Stimulated activated CD8-positive, alpha-beta memory T cell treated with anti-CD3 and anti-CD28 coated beads, Interleukin-15, amount 100 ng/mL, for 4 hours (primary cell): ENCODE measurements around the gene CAPZA1.
A peak's percentile ranks its signal among the peaks of the same experiment; 100 is the strongest.

ENCODE experiments used
- DNase-seq, 2 donors: peaks; one replicate each; pipeline ENCODE4 v3.0.0-alpha.2; 2020; ENCODE audit warnings: low read depth in 2 of 2

Gene CAPZA1

DNA sequence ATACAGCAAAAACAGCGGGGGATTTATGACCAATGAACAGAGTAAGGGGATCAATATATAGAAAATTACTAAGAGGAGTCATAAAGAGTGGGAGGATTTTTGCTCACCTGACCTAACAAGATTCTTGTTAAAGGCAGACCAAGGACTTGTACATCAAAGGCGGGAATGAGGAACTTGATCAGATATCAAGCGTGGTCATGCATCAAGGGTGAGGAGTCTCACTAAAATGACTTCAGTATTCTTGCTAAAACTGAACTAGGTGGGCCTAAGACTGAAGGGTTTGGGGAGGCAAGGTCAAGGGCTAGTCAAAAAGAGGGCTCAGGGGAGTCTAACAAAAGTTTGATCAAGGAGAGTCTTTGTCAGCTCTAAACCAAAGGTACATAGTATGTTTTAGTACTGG is 56.9 kb downstream of the CAPZA1 start:
- no peak for DNase-seq

DNA sequence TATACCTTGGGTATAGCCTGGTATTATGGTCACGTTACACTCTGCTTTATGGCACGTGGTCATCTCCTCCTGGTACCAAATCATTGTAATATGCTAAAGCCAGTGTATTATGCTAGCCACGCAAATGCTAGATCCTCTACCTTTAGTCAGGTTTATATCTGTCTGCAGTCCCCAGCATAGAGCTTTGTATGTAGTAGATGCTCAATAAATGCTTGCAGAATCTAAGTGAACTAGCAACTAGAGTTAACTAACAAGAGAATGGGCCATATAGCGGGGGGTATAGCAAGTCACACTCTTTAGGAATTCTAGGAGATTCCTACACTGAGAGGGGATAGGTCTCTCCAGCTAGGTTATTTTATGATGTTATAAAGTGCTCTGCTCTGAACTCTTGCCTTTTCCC is 57.9 kb downstream of the CAPZA1 start:
- DNase-seq, result no peak

DNA sequence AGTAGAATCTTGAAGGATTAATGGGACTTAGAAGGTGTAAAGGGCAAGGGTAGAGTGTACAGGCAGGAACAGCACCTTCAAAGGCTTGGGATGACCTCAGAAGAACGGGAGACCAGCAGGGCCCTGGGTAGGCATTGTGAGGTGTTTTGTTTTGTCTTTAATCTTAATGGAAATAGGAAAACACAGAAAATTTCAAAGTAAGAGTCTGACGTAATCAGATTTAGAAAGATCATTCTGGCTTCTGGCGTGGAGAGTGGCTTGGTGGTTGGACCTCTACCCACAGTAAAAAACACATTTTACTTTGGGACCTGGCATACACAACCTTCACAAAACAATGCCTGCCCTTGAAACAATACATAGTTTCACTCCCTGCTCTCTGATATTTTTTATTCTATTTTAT is 59.0 kb downstream of the CAPZA1 start:
- no peak for DNase-seq

DNA sequence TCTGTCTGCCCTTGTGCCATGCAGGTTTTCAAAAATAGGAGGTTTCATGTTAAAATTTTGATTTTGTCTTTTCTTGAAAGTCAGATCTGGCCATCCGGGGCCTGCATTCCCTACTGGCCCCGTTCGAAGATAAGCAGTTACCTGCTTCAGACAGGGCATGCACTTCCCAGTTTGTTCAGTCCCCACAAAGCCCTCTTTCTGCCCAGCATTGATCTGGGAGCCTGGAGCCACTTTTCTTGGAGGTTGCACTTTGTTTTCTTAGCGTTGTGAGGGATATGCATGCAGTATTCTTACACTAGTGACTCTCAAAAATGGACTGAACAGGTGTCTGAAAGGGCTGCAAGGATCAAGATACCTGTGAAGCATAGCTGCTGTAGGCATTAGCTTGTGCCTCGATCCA is 66.3 kb downstream of the CAPZA1 start:
- DNase-seq, result no peak

DNA sequence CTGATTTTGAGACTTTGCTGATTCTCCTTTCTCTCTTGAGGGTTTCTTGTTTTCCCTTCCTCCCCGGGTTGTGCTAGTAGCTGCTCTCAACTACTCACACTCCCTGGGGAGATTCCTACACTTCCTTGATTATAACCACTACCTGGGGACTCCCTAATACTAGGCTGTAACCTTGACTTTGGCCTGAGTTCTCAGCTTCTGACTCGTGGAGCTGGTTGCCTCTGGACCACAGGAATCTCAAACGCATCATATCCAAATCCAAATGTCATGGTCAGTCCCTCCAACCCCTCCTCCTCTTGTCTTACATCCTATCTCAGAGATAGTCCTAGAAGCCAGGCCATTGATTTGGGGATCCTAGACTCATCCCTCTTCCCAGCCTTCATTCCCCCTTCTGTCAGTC is 66.8 kb downstream of the CAPZA1 start:
- no peak for DNase-seq

DNA sequence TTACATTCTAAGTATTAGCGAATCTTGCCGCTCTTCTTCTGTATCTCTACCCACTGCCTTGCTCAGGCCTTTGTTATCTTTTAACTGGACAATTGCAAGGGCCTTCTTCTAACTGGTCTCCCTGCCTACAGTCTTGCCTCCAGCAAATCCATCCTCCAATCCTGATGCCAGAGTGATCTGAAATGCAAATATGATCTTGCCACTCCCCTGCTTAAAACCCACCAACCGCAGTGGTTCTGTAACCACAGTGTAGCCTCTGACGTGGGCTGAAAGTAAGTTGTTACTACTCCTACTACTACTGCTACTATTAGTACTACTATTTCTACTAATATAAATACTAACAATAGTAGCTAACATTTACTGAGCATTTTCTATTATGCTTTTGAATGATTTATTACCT is 67.2 kb downstream of the CAPZA1 start:
- no peak for DNase-seq

DNA sequence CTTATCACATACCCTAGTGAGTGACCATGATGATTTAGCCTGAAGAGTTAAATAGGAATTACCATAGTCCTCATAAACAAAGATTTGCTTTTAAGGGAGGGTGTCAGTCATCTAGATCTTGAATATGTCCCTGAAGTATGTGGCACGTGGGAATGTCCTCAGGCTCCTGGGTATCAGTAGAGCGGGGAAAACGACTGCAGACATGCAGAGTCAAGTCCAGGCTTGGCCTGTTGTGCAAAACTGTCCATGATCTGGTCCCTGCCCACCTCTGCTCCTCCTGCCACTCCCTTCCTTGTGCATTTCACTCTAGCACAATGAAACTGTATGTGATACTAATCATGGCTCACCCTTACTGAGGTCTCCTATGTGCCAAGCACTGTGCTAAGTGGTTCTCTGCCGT is 67.7 kb downstream of the CAPZA1 start:
- no peak for DNase-seq

DNA sequence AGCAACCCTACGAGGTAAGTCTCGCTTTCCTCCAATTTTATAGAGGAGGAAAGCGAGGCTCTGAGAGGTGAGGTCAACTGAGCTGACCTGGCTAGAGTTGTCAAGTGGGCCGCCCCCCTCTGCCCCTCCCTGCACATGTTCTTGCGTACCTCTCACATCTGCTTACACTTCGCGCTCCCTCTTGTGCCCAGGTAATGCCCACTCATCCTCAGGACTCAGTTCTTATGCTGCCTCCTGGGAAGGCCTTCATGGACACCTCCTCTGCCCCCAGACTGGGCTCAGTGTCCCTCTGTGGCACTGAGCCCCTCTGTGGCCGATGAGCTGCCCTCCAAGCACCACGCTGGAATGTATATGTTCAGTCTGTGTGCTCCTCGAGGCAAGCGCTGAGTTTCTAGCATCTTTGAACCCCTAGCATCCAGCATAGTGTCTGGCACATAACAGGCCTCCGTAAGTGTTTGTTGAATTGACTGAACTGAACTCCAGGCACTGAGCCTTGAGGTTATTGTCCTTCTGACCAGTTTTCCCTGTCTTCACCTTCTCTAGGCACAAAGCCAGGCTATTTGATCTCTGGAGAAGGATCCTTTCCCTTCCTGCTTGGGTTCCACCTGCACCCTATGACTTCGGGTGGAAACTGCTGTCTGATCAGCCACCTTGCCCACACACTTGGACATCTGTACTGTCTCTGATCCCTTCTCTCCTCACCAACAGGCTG is 68.3 kb downstream of the CAPZA1 start:
- DNase-seq, result no peak

DNA sequence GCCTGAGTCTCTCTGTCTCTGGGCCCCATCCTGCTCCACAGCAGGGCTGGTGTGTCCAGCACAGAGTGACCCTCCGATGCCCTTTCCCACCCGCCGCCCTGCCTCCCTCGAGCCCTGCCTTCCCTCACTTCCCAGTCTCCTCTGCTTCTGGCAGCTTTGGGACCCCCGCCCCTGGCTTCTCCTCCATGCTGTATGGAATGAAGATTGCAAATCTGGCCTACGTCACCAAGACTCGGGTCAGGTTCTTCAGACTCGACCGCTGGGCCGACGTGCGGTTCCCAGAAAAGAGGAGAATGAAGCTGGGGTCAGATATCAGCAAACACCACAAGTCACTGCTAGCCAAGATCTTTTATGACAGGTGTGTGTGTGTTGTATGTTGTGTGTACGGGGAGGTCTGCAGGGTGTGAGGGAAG is 69.2 kb downstream of the CAPZA1 start:
- DNase-seq, result no peak

DNA sequence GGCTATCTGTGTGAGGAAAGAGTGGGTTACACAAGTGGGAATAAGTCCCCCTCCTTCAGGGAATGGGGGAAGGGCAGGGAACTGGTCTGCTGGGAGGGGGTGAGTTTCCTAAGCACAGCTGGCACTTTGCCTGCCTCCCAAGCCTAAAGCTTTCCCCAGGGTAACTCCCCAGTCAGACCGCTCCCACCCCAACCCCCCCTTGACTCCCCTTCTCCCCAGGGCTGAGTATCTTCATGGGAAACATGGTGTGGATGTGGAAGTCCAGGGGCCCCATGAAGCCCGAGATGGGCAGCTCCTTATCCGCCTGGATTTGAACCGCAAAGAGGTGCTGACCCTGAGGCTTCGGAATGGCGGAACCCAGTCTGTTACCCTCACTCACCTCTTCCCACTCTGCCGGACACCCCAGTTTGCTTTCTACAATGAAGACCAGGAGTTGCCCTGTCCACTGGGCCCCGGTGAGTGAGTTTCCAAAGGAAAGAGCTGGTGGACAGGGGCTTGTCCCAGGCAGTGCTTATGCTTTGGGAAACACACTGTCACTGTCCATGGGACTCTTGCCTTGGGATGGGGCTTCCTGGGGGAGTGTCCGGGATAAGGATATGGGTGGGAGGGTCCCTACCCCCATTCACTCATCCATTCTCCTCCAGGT is 69.7 kb downstream of the CAPZA1 start:
- DNase-seq, result no peak

DNA sequence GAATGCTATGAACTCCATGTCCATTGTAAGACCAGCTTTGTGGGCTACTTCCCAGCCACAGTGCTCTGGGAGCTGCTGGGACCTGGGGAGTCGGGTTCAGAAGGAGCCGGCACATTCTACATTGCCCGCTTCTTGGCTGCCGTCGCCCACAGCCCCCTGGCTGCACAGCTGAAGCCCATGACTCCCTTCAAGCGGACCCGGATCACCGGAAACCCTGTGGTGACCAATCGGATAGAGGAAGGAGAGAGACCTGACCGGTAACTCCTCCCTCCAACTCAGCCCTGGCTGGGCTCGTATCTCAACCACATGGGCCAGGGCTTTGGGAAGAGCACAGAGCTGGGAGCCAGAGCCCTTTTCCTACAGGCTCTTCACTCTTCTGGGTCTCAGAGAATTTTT is 70.2 kb downstream of the CAPZA1 start:
- DNase-seq, result no peak

DNA sequence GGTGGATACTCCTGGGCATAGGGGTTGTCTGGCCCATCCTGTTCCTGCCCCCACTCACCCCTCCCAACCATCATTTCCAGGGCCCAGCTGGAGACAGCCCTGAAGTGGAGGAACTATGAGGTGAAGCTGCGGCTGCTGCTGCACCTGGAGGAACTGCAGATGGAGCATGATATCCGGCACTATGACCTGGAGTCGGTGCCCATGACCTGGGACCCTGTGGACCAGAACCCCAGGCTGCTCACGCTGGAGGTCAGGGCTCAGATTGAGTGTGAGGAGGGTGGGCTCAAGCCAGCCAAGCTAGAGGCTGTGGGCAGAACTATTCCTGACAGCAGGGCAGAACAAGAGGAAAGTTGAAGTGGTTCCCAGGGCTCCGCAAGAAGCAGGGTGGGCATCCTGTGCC is 73.0 kb downstream of the CAPZA1 start:
- no peak for DNase-seq

DNA sequence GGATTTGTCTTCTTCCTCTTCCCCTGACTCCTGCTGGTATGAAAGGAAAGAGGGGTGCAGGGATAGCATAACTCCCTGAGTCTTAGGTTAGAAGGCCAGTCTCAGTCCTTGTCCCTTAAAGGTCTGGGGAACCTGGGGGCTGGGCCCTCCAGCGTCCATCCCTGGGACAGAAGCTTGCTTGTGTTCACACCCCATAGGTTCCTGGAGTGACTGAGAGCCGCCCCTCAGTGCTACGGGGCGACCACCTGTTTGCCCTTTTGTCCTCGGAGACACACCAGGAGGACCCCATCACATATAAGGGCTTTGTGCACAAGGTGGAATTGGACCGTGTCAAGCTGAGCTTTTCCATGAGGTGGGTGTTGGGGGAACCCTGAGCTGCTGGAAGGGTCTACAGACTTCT is 74.2 kb downstream of the CAPZA1 start:
- DNase-seq, result no peak

DNA sequence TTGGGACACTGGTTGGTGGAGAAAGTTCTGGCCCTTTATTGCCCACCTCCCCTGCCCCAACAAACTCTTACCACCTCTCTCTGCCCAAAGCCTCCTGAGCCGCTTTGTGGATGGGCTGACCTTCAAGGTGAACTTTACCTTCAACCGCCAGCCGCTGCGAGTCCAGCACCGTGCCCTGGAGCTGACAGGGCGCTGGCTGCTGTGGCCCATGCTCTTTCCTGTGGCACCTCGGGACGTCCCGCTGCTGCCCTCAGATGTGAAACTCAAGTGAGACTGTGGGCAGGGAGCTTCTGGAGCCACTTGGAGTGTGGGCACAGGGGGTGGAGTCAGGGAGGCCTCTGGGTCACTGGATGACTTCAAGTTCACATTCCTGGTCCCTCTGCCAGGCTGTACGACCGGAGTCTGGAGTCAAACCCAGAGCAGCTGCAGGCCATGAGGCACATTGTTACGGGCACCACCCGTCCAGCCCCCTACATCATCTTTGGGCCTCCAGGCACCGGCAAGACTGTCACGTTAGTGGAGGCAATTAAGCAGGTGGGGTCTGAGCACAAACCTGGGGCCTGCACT is 74.8 kb downstream of the CAPZA1 start:
- DNase-seq, result no peak

DNA sequence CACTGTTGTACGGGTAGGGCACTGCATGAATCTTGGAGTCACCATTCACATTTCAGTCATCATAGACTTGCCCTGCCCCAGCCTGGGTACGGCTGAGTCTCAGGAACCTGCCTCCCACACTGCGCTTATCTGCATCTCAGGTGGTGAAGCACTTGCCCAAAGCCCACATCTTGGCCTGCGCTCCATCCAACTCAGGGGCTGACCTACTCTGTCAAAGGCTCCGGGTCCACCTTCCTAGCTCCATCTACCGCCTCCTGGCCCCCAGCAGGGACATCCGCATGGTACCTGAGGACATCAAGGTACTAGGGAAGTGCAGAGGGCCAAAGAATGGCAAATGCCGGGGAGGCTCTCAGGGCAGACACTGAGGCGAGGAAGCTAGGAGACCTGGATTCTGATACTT is 75.6 kb downstream of the CAPZA1 start:
- DNase-seq, result no peak

DNA sequence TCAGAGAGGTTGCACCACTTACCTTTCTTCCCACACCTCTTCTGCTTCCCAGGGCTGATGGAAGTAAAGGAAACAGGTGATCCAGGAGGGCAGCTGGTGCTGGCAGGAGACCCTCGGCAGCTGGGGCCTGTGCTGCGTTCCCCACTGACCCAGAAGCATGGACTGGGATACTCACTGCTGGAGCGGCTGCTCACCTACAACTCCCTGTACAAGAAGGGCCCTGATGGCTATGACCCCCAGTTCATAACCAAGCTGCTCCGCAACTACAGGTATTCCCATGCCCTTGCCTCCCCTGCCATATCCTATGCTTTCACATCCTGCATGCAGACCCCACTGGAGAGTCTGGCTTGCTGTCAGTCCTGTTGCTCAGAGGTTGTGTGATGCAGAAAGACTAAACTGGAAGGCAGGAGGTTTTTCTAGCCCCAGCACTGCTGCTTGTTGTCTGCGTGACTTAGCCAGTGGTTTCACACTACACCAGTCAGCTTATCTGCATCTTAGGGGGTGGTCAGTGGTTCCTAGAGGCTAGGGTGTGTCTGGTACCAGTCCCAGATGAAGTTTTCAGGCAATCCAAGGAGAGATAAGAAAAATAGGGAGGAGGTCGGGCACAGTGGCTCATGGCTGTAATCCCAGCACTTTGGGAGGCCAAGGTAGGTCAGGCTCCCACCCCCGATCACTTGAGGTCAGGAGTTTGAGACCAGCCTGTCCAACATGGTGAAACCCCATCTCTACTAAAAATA is 77.1 kb downstream of the CAPZA1 start:
- no peak for DNase-seq

DNA sequence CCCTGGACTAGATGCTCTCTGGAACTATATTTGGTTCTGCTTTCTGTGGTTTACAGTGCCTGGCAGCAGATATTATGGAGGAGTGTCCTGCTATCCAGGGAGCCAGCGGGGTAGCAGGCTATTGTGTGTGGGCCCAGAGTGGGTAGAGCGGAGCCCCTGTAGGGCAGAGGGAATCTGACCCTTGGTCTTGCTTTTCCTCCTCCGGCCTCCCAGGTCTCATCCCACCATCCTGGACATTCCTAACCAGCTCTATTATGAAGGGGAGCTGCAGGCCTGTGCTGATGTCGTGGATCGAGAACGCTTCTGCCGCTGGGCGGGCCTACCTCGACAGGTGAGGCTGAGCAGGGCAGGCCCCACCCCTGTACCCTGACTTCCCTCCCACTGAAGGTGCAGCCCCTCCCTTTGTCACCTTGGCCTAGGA is 78.2 kb downstream of the CAPZA1 start:
- no peak for DNase-seq

DNA sequence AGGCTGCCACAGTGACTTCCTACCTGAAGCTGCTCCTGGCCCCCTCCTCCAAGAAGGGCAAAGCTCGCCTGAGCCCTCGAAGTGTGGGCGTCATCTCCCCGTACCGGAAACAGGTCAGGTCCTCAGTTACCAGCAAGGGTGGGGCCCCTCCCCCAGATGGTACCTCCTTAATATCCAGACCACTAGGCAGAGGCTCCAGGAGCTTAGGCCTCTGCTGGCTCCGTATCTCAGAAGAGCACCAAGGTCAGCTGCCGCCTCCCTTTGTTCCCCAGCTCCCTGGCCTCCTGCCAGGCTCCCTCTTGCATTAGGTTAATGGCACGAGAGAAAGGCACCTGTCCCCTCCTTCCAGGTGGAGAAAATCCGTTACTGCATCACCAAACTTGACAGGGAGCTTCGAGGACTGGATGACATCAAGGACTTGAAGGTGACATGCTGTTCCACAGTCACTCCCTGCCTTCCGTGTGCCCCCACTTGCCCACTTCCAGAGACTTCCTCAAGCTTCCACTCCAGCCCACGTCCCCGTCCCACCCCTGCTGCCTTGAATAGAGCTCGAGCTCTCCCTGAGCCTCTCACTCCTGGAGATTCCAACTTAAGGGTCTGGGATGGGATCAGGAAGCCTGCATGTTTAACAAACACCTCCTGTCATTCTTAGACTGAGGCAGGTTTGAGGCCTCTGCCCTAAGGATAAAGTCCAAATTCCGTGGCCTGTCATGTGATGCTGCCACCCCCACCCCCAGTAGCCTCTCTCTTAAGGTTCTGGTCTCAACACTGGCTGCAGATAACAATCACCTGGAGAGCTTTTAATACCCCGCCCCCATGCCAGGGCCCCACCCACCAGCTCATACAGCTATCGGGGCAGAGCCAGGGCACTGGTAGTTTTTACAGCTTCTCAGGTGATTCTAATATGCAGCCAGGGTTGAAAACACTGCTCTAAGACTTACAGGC is 79.0 kb downstream of the CAPZA1 start:
- no peak for DNase-seq

DNA sequence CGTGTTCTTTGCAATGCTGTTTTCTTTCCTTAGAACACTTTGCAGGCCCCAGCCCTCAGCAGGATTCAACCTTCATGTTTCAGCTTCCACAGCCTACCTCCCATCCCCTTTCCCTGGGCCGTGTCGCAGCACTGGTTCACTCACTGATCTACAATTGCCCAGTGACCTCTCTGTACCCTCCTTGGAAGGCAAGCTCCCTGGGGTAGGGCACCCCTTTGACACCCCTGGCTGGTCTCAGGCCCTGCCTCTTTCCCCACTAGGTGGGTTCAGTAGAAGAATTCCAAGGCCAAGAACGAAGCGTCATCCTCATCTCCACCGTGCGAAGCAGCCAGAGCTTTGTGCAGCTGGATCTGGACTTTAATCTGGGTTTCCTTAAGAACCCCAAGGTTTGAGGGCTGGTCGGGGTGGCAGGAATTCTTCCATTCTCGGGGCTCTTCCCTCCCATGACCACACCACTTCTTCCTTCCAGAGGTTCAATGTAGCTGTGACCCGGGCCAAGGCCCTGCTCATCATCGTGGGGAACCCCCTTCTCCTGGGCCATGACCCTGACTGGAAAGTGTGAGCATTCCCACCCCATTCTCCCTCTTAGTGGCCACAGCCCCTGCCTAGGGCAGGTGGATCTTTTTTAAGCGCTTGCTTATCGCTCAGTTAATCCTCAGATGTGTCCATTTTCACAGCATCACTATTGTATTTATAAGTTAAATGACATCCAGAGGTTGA is 80.0 kb downstream of the CAPZA1 start:
- DNase-seq, result no peak

DNA sequence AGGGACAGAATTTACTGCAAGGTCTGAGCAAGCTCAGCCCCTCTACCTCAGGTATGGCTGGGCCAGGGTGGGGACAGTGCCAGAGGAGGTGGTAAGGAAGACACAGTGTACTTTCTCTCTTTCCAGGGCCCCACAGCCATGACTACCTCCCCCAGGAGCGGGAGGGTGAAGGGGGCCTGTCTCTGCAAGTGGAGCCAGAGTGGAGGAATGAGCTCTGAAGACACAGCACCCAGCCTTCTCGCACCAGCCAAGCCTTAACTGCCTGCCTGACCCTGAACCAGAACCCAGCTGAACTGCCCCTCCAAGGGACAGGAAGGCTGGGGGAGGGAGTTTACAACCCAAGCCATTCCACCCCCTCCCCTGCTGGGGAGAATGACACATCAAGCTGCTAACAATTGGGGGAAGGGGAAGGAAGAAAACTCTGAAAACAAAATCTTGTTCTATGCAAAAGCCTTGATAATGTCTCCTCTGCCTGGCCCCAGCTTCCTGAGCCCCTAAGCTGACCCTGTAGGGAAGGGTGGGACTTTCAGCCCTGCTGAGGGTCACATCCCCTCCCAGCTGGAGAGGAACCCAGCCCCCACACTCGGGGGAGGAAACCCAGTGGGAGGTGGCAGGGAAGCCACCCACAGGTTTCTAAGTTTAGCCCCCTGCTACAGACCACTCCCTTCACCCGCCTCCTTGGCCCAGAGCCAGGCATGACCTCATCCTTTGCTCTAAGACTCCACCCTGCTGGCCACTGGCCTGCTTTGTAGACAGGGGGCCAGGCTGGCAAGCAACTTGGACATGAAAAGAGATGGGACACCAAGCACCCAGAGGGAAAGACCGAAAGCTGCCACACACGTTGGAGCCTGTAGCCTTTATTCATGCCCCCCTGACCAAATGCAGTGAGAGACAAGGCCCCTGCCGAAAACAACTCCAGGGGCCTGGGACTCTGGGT is 80.9 kb downstream of the CAPZA1 start:
- peak; percentile 59 to 64 for DNase-seq
